Panc1 (cell line): ENCODE measurements around the gene RADIL.

Source experiments
- CTCF ChIP-seq: fragments of 450-650 bp; IDR thresholded peaks from 2 replicates; pipeline ENCODE4 v1.5.1; 2017; ENCODE audit warnings: mild to moderate bottlenecking
- TCF7L2 ChIP-seq: IDR thresholded peaks from 2 replicates; pipeline ENCODE4 v1.6.1; 2011; ENCODE audit warnings: mild to moderate bottlenecking, low read depth, low read length, inconsistent platforms

GRCh38 chr7:4770886-4771285 lies 112.6 kb downstream of the RADIL start:
- no peak for TF ChIP-seq CTCF
- no peak for TF ChIP-seq TCF7L2
